Mesenchymal stem cell (in vitro differentiated cells and primary cell): ENCODE measurements around the gene AREL1.
A peak's percentile ranks its signal among the peaks of the same experiment; 100 is the strongest.

Experiments
- DNase-seq: peaks from one replicate; pipeline ENCODE4 v3.0.0-alpha.2; 2013
- H2AFZ ChIP-seq: one replicate; pipeline ENCODE4 v1.6.1; 2013; ENCODE audit warnings: low read depth, mild to moderate bottlenecking, control low read depth, inconsistent platforms, low read length, moderate library complexity
- H2AK5ac ChIP-seq: 2 replicates; pipeline ENCODE4 v1.6.1; 2013; ENCODE audit warnings: low read length, moderate library complexity, mild to moderate bottlenecking, inconsistent platforms; ENCODE audit not compliant: severe bottlenecking
- H2BK120ac ChIP-seq: one replicate; pipeline ENCODE4 v1.6.1; 2013; ENCODE audit warnings: low read depth, mild to moderate bottlenecking, inconsistent platforms, low read length, moderate library complexity
- H2BK12ac ChIP-seq, 2 experiments: one replicate each; pipeline ENCODE4 v1.6.1; 2013; ENCODE audit warnings: inconsistent platforms in 2 of 2, low read length in 2 of 2, mild to moderate bottlenecking in 2 of 2, moderate library complexity in 2 of 2, control low read depth in 1 of 2
- H2BK15ac ChIP-seq: one replicate; pipeline ENCODE4 v1.6.1; 2013; ENCODE audit warnings: mild to moderate bottlenecking, low read depth, inconsistent platforms; ENCODE audit not compliant: poor library complexity, severe bottlenecking
- H2BK5ac ChIP-seq: 2 replicates; pipeline ENCODE4 v1.6.1; 2013; ENCODE audit warnings: low read depth, mild to moderate bottlenecking, low read length, control low read depth, inconsistent platforms; ENCODE audit not compliant: poor library complexity, severe bottlenecking
- H3K14ac ChIP-seq, 2 experiments: one replicate each; pipeline ENCODE4 v1.6.1; 2013; ENCODE audit warnings: inconsistent platforms in 2 of 2, low read length in 2 of 2, control low read depth in 1 of 2, mild to moderate bottlenecking in 1 of 2, moderate library complexity in 1 of 2
- H3K18ac ChIP-seq, 2 experiments: one replicate each; pipeline ENCODE4 v1.6.1; 2013; ENCODE audit warnings: inconsistent platforms in 2 of 2, low read length in 2 of 2, control low read depth in 1 of 2, low read depth in 1 of 2, mild to moderate bottlenecking in 1 of 2
- H3K23ac ChIP-seq, 2 experiments: one replicate each; pipeline ENCODE4 v1.6.1; 2013; ENCODE audit warnings: inconsistent platforms in 2 of 2, low read length in 2 of 2, mild to moderate bottlenecking in 2 of 2, moderate library complexity in 2 of 2, control low read depth in 1 of 2
- H3K27ac ChIP-seq: 2 replicates; pipeline ENCODE4 v1.5.1; 2013; ENCODE audit warnings: mild to moderate bottlenecking, moderate library complexity, low read length, control low read depth, inconsistent platforms; ENCODE audit not compliant: poor library complexity, severe bottlenecking
- H3K27me3 ChIP-seq, 2 experiments: 2 replicates each; pipeline versions ENCODE4 v1.6.1 to v1.7.0; 2013; ENCODE audit warnings: low read length in 2 of 2, mild to moderate bottlenecking in 2 of 2, moderate library complexity in 2 of 2, control low read depth in 1 of 2, inconsistent platforms in 1 of 2; ENCODE audit not compliant: control insufficient read depth in 1 of 2, insufficient read depth in 1 of 2
- H3K36me3 ChIP-seq, 2 experiments: 2 replicates each; pipeline versions ENCODE4 v1.6.1 to v1.7.0; 2013; ENCODE audit warnings: low read length in 2 of 2, control low read depth in 1 of 2, inconsistent platforms in 1 of 2, low read depth in 1 of 2, mild to moderate bottlenecking in 1 of 2; ENCODE audit not compliant: insufficient read depth in 2 of 2, control insufficient read depth in 1 of 2
- H3K4ac ChIP-seq, 2 experiments: one replicate each; pipeline ENCODE4 v1.6.1; 2013; ENCODE audit warnings: inconsistent platforms in 2 of 2, low read length in 2 of 2, mild to moderate bottlenecking in 2 of 2, moderate library complexity in 2 of 2, control low read depth in 1 of 2, low read depth in 1 of 2
- H3K4me1 ChIP-seq: 2 replicates; pipeline ENCODE4 v1.6.1; 2013; ENCODE audit warnings: low read depth, low read length, control low read depth; ENCODE audit not compliant: control insufficient read depth, insufficient read depth
- H3K4me2 ChIP-seq: 2 replicates; pipeline ENCODE4 v1.6.1; 2013; ENCODE audit warnings: low read length, mild to moderate bottlenecking, inconsistent platforms; ENCODE audit not compliant: poor library complexity, severe bottlenecking
- H3K4me3 ChIP-seq, 2 experiments: 2 replicates each; pipeline versions ENCODE4 v1.5.1 to v1.7.0; 2013; ENCODE audit warnings: low read length in 2 of 2, mild to moderate bottlenecking in 2 of 2, control low read depth in 1 of 2, low read depth in 1 of 2; ENCODE audit not compliant: insufficient read depth in 1 of 2
- H3K79me1 ChIP-seq: replicated peaks from 2 replicates; pipeline ENCODE4 v1.6.1; 2013; ENCODE audit warnings: mild to moderate bottlenecking, control low read depth, low read length, inconsistent platforms; ENCODE audit not compliant: poor library complexity, severe bottlenecking
- H3K9ac ChIP-seq: 2 replicates; pipeline ENCODE4 v1.7.0; 2013; ENCODE audit warnings: mild to moderate bottlenecking, low read length, moderate library complexity
- H3K9me3 ChIP-seq: 2 replicates; pipeline ENCODE4 v1.7.0; 2013; ENCODE audit warnings: mild to moderate bottlenecking, low read length; ENCODE audit not compliant: control insufficient read depth
- H4K8ac ChIP-seq: one replicate; pipeline ENCODE4 v1.6.1; 2013; ENCODE audit warnings: inconsistent platforms, mild to moderate bottlenecking, low read length, moderate library complexity
- H4K91ac ChIP-seq: one replicate; pipeline ENCODE4 v1.6.1; 2013; ENCODE audit warnings: mild to moderate bottlenecking, low read length, inconsistent platforms
- WGBS: methylation state at CpG from one replicate; pipeline ENCODE4 v1.1.7; 2013; ENCODE audit warnings: mixed read lengths; 5-methylcytosine and 5-hydroxymethylcytosine counted together

AREL1 gene

DNA sequence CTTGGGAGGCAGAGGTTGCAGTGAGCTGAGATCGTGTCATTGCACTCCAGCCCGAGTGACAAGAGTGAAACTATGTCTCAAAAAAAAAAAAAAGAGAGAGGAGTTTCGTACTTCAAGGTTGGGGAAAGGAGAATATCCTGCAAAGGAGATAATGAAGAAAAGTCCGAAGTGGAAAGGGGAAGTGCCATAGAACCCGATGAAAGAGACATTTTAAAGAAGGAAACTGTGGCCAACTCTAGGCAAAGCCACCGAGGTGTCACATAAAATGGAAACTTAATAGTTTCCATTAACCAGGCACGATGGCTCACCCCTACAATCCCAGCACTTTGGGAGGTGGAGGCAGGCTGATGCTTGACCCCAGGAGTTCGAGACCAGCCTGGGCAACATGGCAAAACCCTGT, 85.8 kb downstream of the AREL1 start:
- Histone ChIP-seq H3K27ac (no peak overlapping the region), H3K4ac (no peak overlapping the region), H4K8ac (no peak overlapping the region), H3K9me3 (no peaks in the 10 kb centered on the region), H2AFZ (no peak overlapping the region), H4K91ac (no peak overlapping the region), H3K4me2 (no peak overlapping the region), H3K4me3 (no peak overlapping the region), H3K9ac (no peak overlapping the region), H2BK12ac (no peak overlapping the region), H3K79me1 (no peaks in the 10 kb centered on the region), H2BK5ac (no peak overlapping the region), H3K23ac (no peak overlapping the region), H3K4me1 (peaks cover 15% of the 10 kb centered on the region), H2BK15ac (no peak overlapping the region), H2AK5ac (no peak overlapping the region), H3K36me3 (no peaks in the 10 kb centered on the region), H3K18ac (no peak overlapping the region), H3K27me3 (no peaks in the 10 kb centered on the region), H2BK120ac (no peak overlapping the region), H3K14ac (no peak overlapping the region)
- WGBS, result 88% methylated on average over 8 of the region's 8 CpGs
- no peak for DNase-seq

DNA sequence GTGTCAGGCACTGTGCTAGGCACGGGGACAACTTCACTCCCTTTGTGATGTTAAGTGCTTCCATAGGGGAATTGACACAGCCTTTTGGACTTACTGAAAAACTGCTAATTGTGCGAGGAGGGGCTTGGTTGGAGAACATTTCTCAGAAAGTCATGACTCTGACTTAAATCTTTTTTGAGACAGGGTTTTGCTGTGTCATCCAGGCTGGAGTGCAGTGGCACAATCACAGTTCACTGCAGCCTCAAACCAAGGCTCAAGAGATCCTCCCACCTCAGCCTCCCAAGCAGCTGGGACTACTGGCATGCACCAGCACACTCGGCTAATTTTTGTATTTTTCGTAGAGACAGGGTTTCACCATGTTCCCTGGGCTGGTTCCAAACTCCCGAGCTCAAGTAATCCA, 90.6 kb downstream of the AREL1 start:
- Histone ChIP-seq H3K4ac (no peak overlapping the region), H4K8ac (no peak overlapping the region), H2BK15ac (no peak overlapping the region), H3K36me3 (no peaks in the 10 kb centered on the region), H2BK120ac (no peak overlapping the region), H3K4me2 (no peak overlapping the region), H3K4me1 (peaks cover 35% of the 10 kb centered on the region), H3K4me3 (no peak overlapping the region), H3K18ac (peak overlapping the region in 1 of 2 experiments; percentile 58), H3K79me1 (no peaks in the 10 kb centered on the region), H2BK5ac (no peak overlapping the region), H3K9ac (no peak overlapping the region), H2AK5ac (peak overlapping the region; percentile 25), H3K27me3 (no peaks in the 10 kb centered on the region), H3K27ac (no peak overlapping the region), H3K9me3 (no peaks in the 10 kb centered on the region), H4K91ac (no peak overlapping the region), H3K23ac (no peak overlapping the region), H2AFZ (no peak overlapping the region), H2BK12ac (peak overlapping the region; percentile 76 to 85), H3K14ac (no peak overlapping the region)
- no peak for DNase-seq
- 94% methylated on average over 5 of the region's 5 CpGs for WGBS

DNA sequence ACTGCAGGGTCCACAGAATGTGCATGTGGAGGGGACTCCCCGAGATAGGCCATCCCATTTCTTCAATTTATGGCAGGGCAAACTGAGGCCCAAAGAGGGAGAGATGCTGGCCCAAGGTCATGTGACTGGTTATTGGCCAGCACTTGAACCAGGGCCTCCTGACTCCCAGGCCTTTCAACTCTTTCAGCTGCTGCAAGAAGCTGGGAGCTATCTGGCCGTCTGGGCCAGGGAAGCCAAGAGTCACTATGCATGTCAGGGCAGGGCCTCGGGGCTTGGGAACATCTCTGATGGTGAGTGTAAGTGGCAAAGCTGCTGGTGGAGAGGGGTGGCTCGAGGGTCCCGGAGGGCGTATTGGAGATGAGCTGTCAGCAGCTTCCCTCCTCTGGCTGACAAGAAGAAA, 91.3 kb downstream of the AREL1 start:
- Histone ChIP-seq H4K8ac (peak overlapping the region; percentile 45), H3K4me3 (no peak overlapping the region), H3K9ac (no peak overlapping the region), H2BK12ac (peak overlapping the region; percentile 76 to 85), H3K27me3 (no peaks in the 10 kb centered on the region), H3K36me3 (no peaks in the 10 kb centered on the region), H3K18ac (peak overlapping the region; percentile 58 to 76), H3K4ac (peak overlapping the region; percentile 62 to 92), H3K4me2 (no peak overlapping the region), H3K79me1 (no peaks in the 10 kb centered on the region), H3K4me1 (peaks cover 38% of the 10 kb centered on the region), H2AK5ac (peak overlapping the region; percentile 98), H3K9me3 (no peaks in the 10 kb centered on the region), H4K91ac (peak overlapping the region; percentile 76), H2BK5ac (peak overlapping the region; percentile 73), H2AFZ (no peak overlapping the region), H3K14ac (no peak overlapping the region), H2BK15ac (peak overlapping the region; percentile 95), H2BK120ac (peak overlapping the region; percentile 59), H3K27ac (peak overlapping the region; percentile 95), H3K23ac (no peak overlapping the region)
- 75% methylated on average over 5 of the region's 6 CpGs for WGBS
- DNase-seq, result no peak

DNA sequence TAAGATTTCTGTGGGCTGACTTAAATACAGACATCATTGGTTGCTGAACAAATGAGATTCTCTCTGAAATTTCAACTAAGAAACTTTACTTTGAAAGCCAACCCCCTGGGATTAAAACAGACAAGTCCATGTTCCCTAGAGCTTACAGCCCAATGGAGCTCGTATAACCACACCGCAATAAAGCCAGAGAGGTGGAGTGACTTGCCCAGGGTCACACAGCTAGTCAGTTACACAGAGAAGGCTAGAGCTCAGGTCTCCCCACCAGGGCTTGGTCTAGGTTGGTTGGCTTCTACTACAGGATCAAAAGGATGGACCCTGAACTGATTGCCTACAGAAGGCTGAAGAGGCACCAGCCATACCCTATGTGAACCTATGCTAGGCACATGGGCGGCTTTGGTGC, 92.0 kb downstream of the AREL1 start:
- H3K23ac ChIP-seq, result no peak overlapping the region
- peak overlapping the region; percentile 82 to 94 for H3K18ac ChIP-seq
- no peak overlapping the region for H2AFZ ChIP-seq
- H4K8ac ChIP-seq, result no peak overlapping the region
- peak overlapping the region; percentile 73 for H2BK5ac ChIP-seq
- no peaks in the 10 kb centered on the region for H3K27me3 ChIP-seq
- H3K79me1 ChIP-seq, result no peaks in the 10 kb centered on the region
- no peak overlapping the region for H3K4me2 ChIP-seq
- no peaks in the 10 kb centered on the region for H3K36me3 ChIP-seq
- no peak overlapping the region for H2BK120ac ChIP-seq
- H3K27ac ChIP-seq, result peak overlapping the region; percentile 95
- H2BK15ac ChIP-seq, result no peak overlapping the region
- peak overlapping the region; percentile 85 to 99 for H2BK12ac ChIP-seq
- H3K4me1 ChIP-seq, result peaks cover 42% of the 10 kb centered on the region
- H4K91ac ChIP-seq, result peak overlapping the region; percentile 88
- WGBS, result 79% methylated on average over 3 of the region's 3 CpGs
- H2AK5ac ChIP-seq, result peak overlapping the region; percentile 98
- peak overlapping the region; percentile 70 to 92 for H3K4ac ChIP-seq
- H3K9me3 ChIP-seq, result no peaks in the 10 kb centered on the region
- H3K4me3 ChIP-seq, result no peak overlapping the region
- DNase-seq, result no peak
- H3K9ac ChIP-seq, result peak overlapping the region; percentile 26
- peak overlapping the region in 1 of 2 experiments; percentile 23 for H3K14ac ChIP-seq
